Right lobe of liver (tissue), 4 donors: ENCODE data around the gene HAP1.

ENCODE experiments used
- POLR2A ChIP-seq: fragments of 450-650 bp; IDR thresholded peaks from one replicate; pipeline ENCODE4 v1.6.1; 2017; ENCODE audit warnings: antibody characterized with exemption, mild to moderate bottlenecking
- TF ChIP-seq, protein P1 (sequence below), 4 donors: fragments of 200-600 bp in 3 of 4; fragments of 450-650 bp in 1 of 4; IDR thresholded peaks; one replicate each; pipeline versions ENCODE4 v1.5.1 to v1.8.0; 2016 to 2022; ENCODE audit warnings: antibody characterized with exemption in 4 of 4, mild to moderate bottlenecking in 2 of 4
- donor health status: DM: no; HTN: no; CAD: no.
- donor health status: DM: no; HTN: no; CAD: no.
- donor health status: DM: no; HTN: yes; CAD: no.

DNA sequence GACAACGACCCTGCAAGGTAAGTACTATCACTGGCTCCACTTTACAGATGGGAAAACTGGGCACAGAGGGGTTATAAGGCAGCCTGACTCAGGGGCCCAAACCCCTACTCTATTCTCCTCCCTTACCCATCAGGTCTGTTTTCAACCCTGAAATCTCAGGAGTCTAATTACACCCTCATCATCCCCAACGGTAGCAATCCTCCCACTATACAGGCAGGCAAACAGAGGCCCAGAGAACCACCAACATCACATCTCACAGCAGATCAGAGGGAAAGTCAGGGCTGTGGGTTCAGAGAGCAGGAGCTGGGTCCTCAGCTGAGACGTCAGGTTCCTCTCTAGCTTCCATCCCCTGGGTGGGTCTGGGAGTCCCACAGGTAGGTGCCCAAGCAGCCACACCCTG, 35.5 kb upstream of the HAP1 start:
- no peak for TF ChIP-seq POLR2A
- TF ChIP-seq, protein P1, sequence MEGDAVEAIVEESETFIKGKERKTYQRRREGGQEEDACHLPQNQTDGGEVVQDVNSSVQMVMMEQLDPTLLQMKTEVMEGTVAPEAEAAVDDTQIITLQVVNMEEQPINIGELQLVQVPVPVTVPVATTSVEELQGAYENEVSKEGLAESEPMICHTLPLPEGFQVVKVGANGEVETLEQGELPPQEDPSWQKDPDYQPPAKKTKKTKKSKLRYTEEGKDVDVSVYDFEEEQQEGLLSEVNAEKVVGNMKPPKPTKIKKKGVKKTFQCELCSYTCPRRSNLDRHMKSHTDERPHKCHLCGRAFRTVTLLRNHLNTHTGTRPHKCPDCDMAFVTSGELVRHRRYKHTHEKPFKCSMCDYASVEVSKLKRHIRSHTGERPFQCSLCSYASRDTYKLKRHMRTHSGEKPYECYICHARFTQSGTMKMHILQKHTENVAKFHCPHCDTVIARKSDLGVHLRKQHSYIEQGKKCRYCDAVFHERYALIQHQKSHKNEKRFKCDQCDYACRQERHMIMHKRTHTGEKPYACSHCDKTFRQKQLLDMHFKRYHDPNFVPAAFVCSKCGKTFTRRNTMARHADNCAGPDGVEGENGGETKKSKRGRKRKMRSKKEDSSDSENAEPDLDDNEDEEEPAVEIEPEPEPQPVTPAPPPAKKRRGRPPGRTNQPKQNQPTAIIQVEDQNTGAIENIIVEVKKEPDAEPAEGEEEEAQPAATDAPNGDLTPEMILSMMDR (IDR thresholded peaks at IDR 0.05) = no peak
